Esophagus muscularis mucosa (tissue), 4 donors: ENCODE measurements around the gene TRAF2. TPM values are rescaled to one million over a fixed set of nuclear protein-coding genes. Genes with fewer than 3 reads are reported as not detected.

Experiments
- DNase-seq: peaks from one replicate; pipeline ENCODE4 v3.0.0-alpha.2; 2017; ENCODE audit errors: extremely low spot score
- H3K27ac ChIP-seq, 4 donors: fragments of 200-600 bp; sonication (generic); replicated peaks in 1 of 4; 1 replicate in 3 of 4; 2 replicates in 1 of 4; pipeline ENCODE4 v1.5.1; 2016 to 2019; ENCODE audit warnings: mild to moderate bottlenecking in 1 of 4
- H3K27me3 ChIP-seq, 4 donors: fragments of 200-600 bp; sonication (generic); one replicate each; pipeline versions ENCODE4 v1.5.1 to v1.6.0; 2016 to 2019
- H3K36me3 ChIP-seq, 4 donors: fragments of 200-600 bp; sonication (generic); one replicate each; pipeline ENCODE4 v1.5.1; 2016 to 2019
- H3K4me1 ChIP-seq, 4 donors: fragments of 200-600 bp; sonication (generic); one replicate each; pipeline ENCODE4 v1.5.1; 2016 to 2019
- H3K4me3 ChIP-seq, 4 donors: fragments of 200-600 bp; sonication (generic); 1 replicate in 2 of 4; 2 replicates in 2 of 4; pipeline ENCODE4 v1.5.1; 2016 to 2019; ENCODE audit warnings: mild to moderate bottlenecking in 4 of 4, moderate library complexity in 1 of 4
- H3K9me3 ChIP-seq, 4 donors: fragments of 200-600 bp; sonication (generic); 1 replicate in 3 of 4; 2 replicates in 1 of 4; pipeline ENCODE4 v1.5.1; 2016 to 2019
- EP300 ChIP-seq: sonication (generic); formaldehyde crosslinking; IDR thresholded peaks from one replicate; pipeline ENCODE4 v1.6.1; 2017; ENCODE audit warnings: antibody characterized with exemption
- POLR2A ChIP-seq: fragments of 450-650 bp; IDR thresholded peaks from one replicate; pipeline ENCODE4 v1.6.1; 2017; ENCODE audit warnings: antibody characterized with exemption, moderate library complexity, mild to moderate bottlenecking, low read depth
- POLR2AphosphoS5 ChIP-seq, 2 donors: sonication (generic); formaldehyde crosslinking; IDR thresholded peaks; one replicate each; pipeline ENCODE4 v1.6.1; 2017; ENCODE audit warnings: antibody characterized with exemption in 2 of 2
- WGBS: methylation state at CpG from one replicate; pipeline ENCODE4 v1.1.5; 2018; 5-methylcytosine and 5-hydroxymethylcytosine counted together
- intact Hi-C: fragments of 100-400 bp; cut with DNase I; formaldehyde crosslinking; loops from one replicate; pipeline ENCODE4 v1.15.1; 2023
- total RNA-seq, 4 donors: library from RNA; depleted of rRNA; stranded (reverse); fragments of >200 nt; gene quantifications; one replicate each; pipeline versions ENCODE4 v1.1.0 to v1.2.1, GENCODE V29; 2016
- TF ChIP-seq, protein P1 (sequence below), 3 experiments: fragments of 200-600 bp in 2 of 3; fragments of 450-650 bp in 1 of 3; sonication (generic) in 2 of 3; IDR thresholded peaks; one replicate each; pipeline ENCODE4 v1.5.1; 2017 to 2019; ENCODE audit warnings: antibody characterized with exemption in 3 of 3, mild to moderate bottlenecking in 2 of 3, moderate library complexity in 1 of 3

TRAF2 gene
- total RNA-seq, 4 donors from 2014 or later = 6.6 to 15.5 (median 12.4) TPM

DNA sequence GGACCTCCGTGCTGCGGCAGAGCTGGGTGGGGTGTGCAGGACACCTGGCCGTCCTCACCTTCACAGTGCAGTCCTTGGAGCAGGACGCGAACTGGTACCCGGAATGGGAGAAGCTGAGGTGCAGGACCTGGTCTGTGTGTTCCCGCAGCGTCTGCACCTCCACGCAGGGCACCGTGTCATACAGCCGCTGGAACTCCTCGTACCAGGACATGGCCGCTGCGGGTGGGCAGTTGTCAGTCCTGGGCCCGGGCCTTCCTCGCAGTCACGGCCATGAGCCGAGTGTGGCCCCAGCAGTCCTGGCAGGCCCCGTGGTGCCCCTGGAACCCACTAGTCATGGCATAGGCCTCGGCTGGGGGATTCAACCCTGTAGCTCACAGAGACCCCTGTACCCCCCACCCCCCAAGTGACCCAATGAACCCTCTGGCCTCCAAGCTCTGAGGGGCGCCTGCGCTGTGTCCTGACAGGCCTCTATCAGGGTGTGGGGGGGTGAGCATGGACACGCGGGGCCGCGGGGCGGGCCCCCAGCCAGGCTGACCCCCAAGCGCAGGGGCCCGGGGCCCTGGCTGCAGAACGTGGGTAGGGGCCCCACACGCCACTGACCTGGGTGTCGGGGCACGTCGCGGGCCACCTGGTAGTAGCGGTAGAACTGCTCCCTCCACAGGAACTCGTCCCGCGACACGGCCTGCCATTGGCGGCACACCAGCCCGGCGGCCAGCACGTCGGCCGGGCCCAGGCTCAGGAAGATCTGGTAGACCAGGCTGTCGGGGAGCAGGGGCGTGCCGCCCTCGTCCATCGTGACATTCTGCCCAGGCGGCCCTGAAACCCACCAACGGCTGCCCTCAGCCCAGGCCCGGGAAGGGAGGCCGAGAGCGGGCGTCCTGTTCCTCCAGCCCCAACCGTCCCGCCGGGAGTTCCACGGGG, 57.2 kb downstream of the TRAF2 start:
- DNase-seq = no peak
- 76% methylated on average over 10 of the region's 61 CpGs for WGBS
- Histone ChIP-seq H3K27me3 (peaks cover 0 to 3% (median 0%) of the 10 kb centered on the region in 4 donors), H3K9me3 (no peaks in the 10 kb centered on the region), H3K4me1 (peaks cover 32 to 44% (median 34%) of the 10 kb centered on the region in 4 donors), H3K4me3 (peak overlapping the region; percentile 69 to 99 (median 94)), H3K36me3 (peaks cover 30 to 46% (median 44%) of the 10 kb centered on the region in 4 donors), H3K27ac (peak overlapping the region; percentile 82 to 95 (median 94))
- intact Hi-C loops = no loop called here
- TF ChIP-seq, protein P1, sequence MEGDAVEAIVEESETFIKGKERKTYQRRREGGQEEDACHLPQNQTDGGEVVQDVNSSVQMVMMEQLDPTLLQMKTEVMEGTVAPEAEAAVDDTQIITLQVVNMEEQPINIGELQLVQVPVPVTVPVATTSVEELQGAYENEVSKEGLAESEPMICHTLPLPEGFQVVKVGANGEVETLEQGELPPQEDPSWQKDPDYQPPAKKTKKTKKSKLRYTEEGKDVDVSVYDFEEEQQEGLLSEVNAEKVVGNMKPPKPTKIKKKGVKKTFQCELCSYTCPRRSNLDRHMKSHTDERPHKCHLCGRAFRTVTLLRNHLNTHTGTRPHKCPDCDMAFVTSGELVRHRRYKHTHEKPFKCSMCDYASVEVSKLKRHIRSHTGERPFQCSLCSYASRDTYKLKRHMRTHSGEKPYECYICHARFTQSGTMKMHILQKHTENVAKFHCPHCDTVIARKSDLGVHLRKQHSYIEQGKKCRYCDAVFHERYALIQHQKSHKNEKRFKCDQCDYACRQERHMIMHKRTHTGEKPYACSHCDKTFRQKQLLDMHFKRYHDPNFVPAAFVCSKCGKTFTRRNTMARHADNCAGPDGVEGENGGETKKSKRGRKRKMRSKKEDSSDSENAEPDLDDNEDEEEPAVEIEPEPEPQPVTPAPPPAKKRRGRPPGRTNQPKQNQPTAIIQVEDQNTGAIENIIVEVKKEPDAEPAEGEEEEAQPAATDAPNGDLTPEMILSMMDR (IDR thresholded peaks at IDR 0.05) = no peak
- no peak for TF ChIP-seq EP300
- no peak for TF ChIP-seq POLR2AphosphoS5 (IDR thresholded peaks at IDR 0.05)
- TF ChIP-seq POLR2A = no peak

DNA sequence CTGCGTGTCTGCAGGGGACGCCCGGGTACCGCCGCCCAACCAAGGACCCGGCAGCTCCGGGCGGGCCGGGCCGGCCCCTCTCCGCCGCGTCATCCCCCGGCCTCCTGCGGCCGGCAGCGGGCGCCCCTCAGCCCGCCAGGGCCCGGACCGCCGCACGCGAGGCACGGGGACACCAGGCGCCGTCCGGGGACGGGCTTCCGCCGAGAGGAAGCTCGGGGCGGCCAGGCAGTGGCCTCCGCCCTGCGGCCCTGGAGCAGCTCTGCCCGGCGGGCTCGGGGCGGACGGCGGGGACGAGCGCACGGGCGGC, 57.8 kb downstream of the TRAF2 start:
- Histone ChIP-seq H3K36me3 (peaks cover 30 to 41% (median 41%) of the 10 kb centered on the region in 4 donors), H3K4me1 (peaks cover 35 to 49% (median 38%) of the 10 kb centered on the region in 4 donors), H3K9me3 (no peaks in the 10 kb centered on the region), H3K27ac (peak overlapping the region; percentile 82 to 95 (median 94)), H3K27me3 (peaks cover 0 to 3% (median 0%) of the 10 kb centered on the region in 4 donors), H3K4me3 (peak overlapping the region; percentile 69 to 99 (median 94))
- intact Hi-C loops = no loop called here
- no CpG with 5 or more reads among the region's 45 CpGs for WGBS
- no peak for TF ChIP-seq POLR2AphosphoS5 (IDR thresholded peaks at IDR 0.05)
- no peak for TF ChIP-seq EP300
- no peak for TF ChIP-seq POLR2A
- TF ChIP-seq, protein P1 (IDR thresholded peaks at IDR 0.05) = no peak
- DNase-seq = no peak

DNA sequence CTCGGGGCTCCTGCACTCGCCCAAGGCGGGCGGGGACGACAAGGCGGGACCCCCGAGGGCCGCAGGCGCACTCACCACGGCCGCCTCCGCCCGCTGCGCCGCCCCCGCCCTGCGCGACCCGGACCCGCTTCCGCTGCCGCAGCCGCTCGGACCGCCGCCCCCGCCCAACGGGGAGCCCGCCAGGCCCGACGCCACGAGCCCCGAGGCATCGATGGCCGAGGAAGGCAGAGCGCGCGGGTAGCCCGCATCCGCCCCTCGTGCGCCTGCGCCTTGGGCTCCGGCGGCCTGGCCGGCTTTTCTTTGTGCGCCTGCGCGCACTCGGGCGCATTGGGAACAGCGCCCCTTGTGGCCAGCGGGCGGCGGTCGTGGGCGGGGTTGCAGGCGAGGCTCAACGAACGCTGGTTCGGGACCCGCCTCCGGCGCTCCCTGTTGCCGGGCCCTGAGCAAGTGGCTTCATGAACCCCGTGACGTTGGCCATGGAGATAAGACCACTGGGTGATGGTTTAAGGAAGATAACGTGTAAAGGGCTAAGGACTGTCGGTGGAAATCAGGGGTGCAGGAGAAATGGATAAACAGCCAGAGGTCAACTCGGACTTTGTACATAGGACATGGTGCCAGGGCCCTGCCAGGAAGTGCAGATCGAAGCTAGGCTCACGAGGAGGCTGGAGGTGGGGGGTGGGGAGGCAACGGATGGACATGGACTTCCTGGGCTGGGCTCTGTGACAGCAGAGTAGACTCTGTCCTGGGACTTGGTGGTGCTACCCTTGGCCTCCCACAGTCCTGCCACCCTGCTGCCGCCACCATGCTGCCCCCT, 58.4 kb downstream of the TRAF2 start, which contains the start of the genes C8G and FBXW5:
Gene C8G, plus strand, starts transcription at position 725 of the 814 bp plus-strand sequence. Its CDS starts 78 bp downstream, at position 803.
Gene FBXW5, minus strand, starts transcription at position 220 of the 814 bp plus-strand sequence. CDS start 655 bp downstream, outside the sequence.
- Histone ChIP-seq H3K9me3 (no peaks in the 10 kb centered on the region), H3K36me3 (peaks cover 30 to 36% (median 35%) of the 10 kb centered on the region in 4 donors), H3K27ac (peak within 1 kb of the TSS; percentile 82 to 95 (median 94)), H3K27me3 (peaks cover 0 to 3% (median 0%) of the 10 kb centered on the region in 4 donors), H3K4me1 (peaks cover 39 to 54% (median 42%) of the 10 kb centered on the region in 4 donors), H3K4me3 (peak within 1 kb of the TSS; percentile 69 to 99 (median 94))
- intact Hi-C loops = loop anchor here (5.0 kb wide), 2 partner anchors 48 to 93 kb away; partner anchors contain the start of gene PAXX
- TF ChIP-seq POLR2A (no peak), POLR2AphosphoS5 (IDR thresholded peaks at IDR 0.05) (peak; percentile 61 to 93), EP300 (no peak)
- TF ChIP-seq, protein P1 (IDR thresholded peaks at IDR 0.05) = peak in 2 of 3 experiments; percentile 99
- peak; percentile 96 for DNase-seq
- 14% methylated on average over 17 of the region's 74 CpGs for WGBS

DNA sequence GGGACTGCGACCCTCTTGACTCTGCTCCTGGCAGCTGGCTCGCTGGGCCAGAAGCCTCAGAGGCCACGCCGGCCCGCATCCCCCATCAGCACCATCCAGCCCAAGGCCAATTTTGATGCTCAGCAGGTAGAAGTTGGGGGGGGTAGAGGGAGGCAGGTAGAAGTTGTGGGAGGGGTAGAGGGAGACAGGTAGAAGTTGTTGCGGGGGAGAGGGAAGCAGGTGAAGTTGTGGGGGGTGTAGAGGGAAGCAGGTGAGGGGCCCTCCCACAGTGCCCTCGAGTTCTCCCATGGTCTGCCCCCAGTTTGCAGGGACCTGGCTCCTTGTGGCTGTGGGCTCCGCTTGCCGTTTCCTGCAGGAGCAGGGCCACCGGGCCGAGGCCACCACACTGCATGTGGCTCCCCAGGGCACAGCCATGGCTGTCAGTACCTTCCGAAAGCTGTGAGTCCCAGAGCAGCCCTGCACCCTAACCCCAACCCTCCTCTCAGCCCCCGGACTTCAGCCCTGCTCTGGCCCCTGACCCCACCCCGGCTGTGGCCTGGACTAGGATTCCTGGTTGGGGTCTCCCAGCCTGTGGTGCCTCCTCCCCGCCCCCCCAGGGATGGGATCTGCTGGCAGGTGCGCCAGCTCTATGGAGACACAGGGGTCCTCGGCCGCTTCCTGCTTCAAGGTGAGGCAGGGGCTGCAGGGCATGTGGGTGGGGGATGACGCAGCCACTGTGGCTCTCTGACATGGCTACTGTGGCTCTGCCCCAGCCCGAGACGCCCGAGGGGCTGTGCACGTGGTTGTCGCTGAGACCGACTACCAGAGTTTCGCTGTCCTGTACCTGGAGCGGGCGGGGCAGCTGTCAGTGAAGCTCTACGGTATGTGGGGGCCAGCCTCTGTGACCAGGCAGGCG, 59.3 kb downstream of the TRAF2 start:
- no peak overlapping the region for H3K27ac ChIP-seq
- H3K27me3 ChIP-seq = peaks cover 0 to 3% (median 0%) of the 10 kb centered on the region in 4 donors
- intact Hi-C loops = loop anchor here (5.0 kb wide), 2 partner anchors 47 to 92 kb away; partner anchors contain the start of gene PAXX
- TF ChIP-seq, protein P1 (IDR thresholded peaks at IDR 0.05) = no peak
- TF ChIP-seq POLR2AphosphoS5 (IDR thresholded peaks at IDR 0.05) (no peak), EP300 (no peak), POLR2A (no peak)
- WGBS = 93% methylated on average over 20 of the region's 30 CpGs
- no peak overlapping the region for H3K4me3 ChIP-seq
- H3K9me3 ChIP-seq = no peaks in the 10 kb centered on the region
- peaks cover 43 to 61% (median 49%) of the 10 kb centered on the region in 4 donors for H3K4me1 ChIP-seq
- no peak for DNase-seq
- H3K36me3 ChIP-seq = peaks cover 26 to 27% (median 27%) of the 10 kb centered on the region in 4 donors
